ENCODE results near the gene ACTR8. TPM values are rescaled to one million over a fixed set of nuclear protein-coding genes. Genes with fewer than 3 reads are reported as not detected.

ACTR8 gene
- total RNA-seq, 1 donor = 38.0 TPM

DNA sequence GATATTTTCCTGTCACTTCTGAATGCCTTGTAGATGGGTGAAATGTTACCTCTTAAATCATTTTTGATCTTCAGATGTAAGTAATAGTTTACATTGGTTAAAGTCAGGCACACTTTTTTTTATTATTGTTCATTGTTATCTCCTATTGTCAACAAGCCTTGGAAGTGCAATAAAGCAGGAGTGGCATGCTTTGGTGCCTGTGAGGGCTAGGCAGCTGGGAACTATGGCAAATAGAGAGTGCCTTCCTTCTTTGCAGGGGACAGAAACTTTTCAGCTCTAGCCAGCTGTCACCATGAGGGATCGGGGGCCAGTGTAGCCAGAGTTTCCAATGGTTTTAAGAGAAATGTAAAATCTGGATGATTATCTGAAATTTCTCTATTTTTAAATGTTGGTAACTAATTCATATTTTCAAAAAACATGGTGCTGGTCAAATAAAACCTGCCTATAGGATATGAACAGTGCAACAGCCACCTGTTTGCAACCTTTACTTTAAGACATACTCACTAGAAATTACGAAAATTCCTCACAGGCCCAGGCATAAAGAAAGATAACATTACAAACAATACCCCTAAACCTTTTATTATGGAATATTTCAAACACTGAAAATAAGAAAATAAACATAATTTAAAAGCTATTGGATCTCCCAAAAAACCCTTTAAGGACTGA lies 18.8 kb upstream of the ACTR8 start:
- no peak for DNase-seq (ENCODE audit: low read depth)
- TF ChIP-seq, protein P1, sequence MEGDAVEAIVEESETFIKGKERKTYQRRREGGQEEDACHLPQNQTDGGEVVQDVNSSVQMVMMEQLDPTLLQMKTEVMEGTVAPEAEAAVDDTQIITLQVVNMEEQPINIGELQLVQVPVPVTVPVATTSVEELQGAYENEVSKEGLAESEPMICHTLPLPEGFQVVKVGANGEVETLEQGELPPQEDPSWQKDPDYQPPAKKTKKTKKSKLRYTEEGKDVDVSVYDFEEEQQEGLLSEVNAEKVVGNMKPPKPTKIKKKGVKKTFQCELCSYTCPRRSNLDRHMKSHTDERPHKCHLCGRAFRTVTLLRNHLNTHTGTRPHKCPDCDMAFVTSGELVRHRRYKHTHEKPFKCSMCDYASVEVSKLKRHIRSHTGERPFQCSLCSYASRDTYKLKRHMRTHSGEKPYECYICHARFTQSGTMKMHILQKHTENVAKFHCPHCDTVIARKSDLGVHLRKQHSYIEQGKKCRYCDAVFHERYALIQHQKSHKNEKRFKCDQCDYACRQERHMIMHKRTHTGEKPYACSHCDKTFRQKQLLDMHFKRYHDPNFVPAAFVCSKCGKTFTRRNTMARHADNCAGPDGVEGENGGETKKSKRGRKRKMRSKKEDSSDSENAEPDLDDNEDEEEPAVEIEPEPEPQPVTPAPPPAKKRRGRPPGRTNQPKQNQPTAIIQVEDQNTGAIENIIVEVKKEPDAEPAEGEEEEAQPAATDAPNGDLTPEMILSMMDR (IDR thresholded peaks at IDR 0.05; ENCODE audit: insufficient read depth, low read depth, low read length) = no peak
- H3K4me3 ChIP-seq (ENCODE audit: low read depth, low read length) = no peak overlapping the region

GRCh38 chr3:53899750-53900149 lies 17.8 kb upstream of the ACTR8 start:
- H3K4me3 ChIP-seq (ENCODE audit: low read depth, low read length) = no peak overlapping the region
- TF ChIP-seq, protein P1 (IDR thresholded peaks at IDR 0.05; ENCODE audit: insufficient read depth, low read depth, low read length) = no peak
- no peak for DNase-seq (ENCODE audit: low read depth)

DNA sequence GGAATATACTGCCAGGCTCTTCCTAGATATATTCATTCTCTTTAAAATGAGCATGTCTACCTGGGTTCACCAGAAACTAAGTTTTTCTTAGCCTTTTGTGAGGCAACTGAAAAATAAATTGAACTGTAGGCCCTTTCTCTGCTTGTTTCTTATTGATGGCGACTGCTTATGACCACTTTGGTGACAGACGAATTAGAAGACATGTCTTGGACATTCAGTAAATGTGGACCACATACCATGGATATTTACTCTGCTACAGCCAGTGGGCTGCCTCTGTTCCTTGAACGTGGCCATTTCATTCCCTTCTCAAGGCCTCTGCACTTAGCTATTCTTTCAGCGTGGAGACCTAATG lies 10.3 kb upstream of the ACTR8 start:
- peak overlapping the region; percentile 93 for H3K4me3 ChIP-seq (ENCODE audit: low read depth, low read length)
- TF ChIP-seq, protein P1 (IDR thresholded peaks at IDR 0.05; ENCODE audit: insufficient read depth, low read depth, low read length) = no peak
- DNase-seq (ENCODE audit: low read depth) = no peak

DNA sequence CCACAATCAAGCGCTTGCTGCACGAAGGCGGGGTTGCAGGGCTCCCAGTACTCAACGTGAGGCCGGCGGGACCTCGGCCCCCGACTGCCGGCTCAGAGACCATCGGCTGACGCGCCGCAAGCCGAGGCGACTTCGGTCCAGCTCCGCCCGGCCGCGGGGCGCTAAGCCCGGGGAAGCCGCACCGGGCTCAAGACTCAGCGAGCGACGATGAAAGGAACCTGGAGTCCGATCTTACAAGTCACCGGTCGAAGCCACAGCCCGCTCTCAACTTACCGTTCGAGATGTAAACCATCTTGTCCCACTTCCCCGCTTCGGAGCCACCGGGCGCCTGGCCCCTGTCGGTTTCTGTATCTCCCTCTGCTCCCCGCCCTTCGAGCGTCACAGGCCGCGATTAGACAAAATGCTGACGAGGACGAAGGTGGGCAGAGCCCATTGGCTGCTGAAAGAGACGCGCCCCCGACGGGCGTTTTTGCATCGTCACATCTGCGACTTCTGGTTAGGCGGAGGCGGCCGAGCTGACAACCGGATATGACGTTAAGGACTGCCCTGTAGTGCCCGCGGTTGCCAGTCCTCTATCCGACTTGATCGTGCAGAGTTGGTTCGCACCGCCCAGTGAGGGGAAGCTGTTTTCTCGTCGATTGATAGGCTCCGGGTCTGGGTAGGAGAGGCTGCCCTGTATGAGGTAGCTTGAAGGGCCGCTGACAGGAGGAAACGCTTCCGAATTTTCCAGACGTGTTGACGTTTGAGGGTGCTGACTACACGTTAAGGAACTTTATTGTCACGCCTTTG lies 9.7 kb upstream of the ACTR8 start, which contains the start of gene SELENOK:
TSS of gene SELENOK (minus strand) at position 363 of the 789 bp plus-strand sequence.
- TF ChIP-seq, protein P1 (IDR thresholded peaks at IDR 0.05; ENCODE audit: insufficient read depth, low read depth, low read length) = no peak
- peak within 1 kb of the TSS; percentile 93 for H3K4me3 ChIP-seq (ENCODE audit: low read depth, low read length)
- peak; percentile 100 for DNase-seq (ENCODE audit: low read depth)

GRCh38 chr3:53890726-53891475 lies 8.9 kb upstream of the ACTR8 start:
- peak; percentile 71 for DNase-seq (ENCODE audit: low read depth)
- TF ChIP-seq, protein P1 (IDR thresholded peaks at IDR 0.05; ENCODE audit: insufficient read depth, low read depth, low read length) = no peak
- H3K4me3 ChIP-seq (ENCODE audit: low read depth, low read length) = peak overlapping the region; percentile 93

- no peak for DNase-seq (ENCODE audit: low read depth)
- no peak overlapping the region for H3K4me3 ChIP-seq (ENCODE audit: low read depth, low read length)
- TF ChIP-seq, protein P1 (IDR thresholded peaks at IDR 0.05; ENCODE audit: insufficient read depth, low read depth, low read length) = no peak
Observed at GRCh38 chr3:53888232-53888631, 6.3 kb upstream of the ACTR8 start.

Measured in fibroblast of villous mesenchyme (primary cell).